Lung (tissue), 12 donors: Measurements from ENCODE around the gene MCUB. TPM values are rescaled to one million over a fixed set of nuclear protein-coding genes. Genes with fewer than 3 reads are reported as not detected.

ENCODE experiments used
- ATAC-seq: fragments of 200-7000 bp; cut with Tn5 transposase; one replicate; pipeline ENCODE4 v1.9.1; 2020; ENCODE audit warnings: moderate number of reproducible peaks; ENCODE audit not compliant: insufficient read depth, low FRiP score
- DNase-seq, 3 donors: peaks; one replicate each; pipeline ENCODE4 v3.0.0-alpha.2; 2013 to 2017
- H3K27ac ChIP-seq, 2 donors: one replicate each; pipeline ENCODE4 v1.5.1; 2013; ENCODE audit warnings: mild to moderate bottlenecking in 2 of 2, moderate library complexity in 2 of 2, control low read depth in 1 of 2, inconsistent platforms in 1 of 2, low read depth in 1 of 2, low read length in 1 of 2
- H3K27me3 ChIP-seq, 3 donors: one replicate each; pipeline ENCODE4 v1.5.1; 2013; ENCODE audit warnings: low read length in 2 of 3; ENCODE audit not compliant: control insufficient read depth in 3 of 3, insufficient read depth in 3 of 3
- H3K36me3 ChIP-seq, 4 donors: one replicate each; pipeline ENCODE4 v1.5.1; 2013; ENCODE audit warnings: low read length in 4 of 4, mild to moderate bottlenecking in 1 of 4, moderate library complexity in 1 of 4; ENCODE audit not compliant: control insufficient read depth in 4 of 4, insufficient read depth in 4 of 4
- H3K4me1 ChIP-seq, 5 donors: one replicate each; pipeline ENCODE4 v1.5.1; 2013; ENCODE audit warnings: low read length in 5 of 5, mild to moderate bottlenecking in 2 of 5, moderate library complexity in 1 of 5; ENCODE audit not compliant: control insufficient read depth in 5 of 5, insufficient read depth in 5 of 5
- H3K4me3 ChIP-seq: one replicate; pipeline ENCODE4 v1.5.1; 2013; ENCODE audit warnings: mild to moderate bottlenecking, control low read depth, moderate library complexity
- H3K9ac ChIP-seq, 2 donors: one replicate each; pipeline ENCODE4 v1.5.1; 2013; ENCODE audit warnings: low read length in 2 of 2, control low read depth in 1 of 2; ENCODE audit not compliant: insufficient read depth in 1 of 2
- H3K9me3 ChIP-seq, 4 donors: one replicate each; pipeline ENCODE4 v1.5.1; 2013; ENCODE audit warnings: low read length in 3 of 4, mild to moderate bottlenecking in 1 of 4, moderate library complexity in 1 of 4; ENCODE audit not compliant: control insufficient read depth in 4 of 4, insufficient read depth in 3 of 4
- CTCF ChIP-seq: IDR thresholded peaks from 2 replicates; pipeline ENCODE4 v1.5.1; 2012; ENCODE audit warnings: mild to moderate bottlenecking; ENCODE audit errors: control extremely low read depth, extremely low read depth
- WGBS, 2 donors: extraction: QIAGEN DNeasy Blood & Tissue Kit; methylation state at CpG; one replicate each; pipeline ENCODE4 v1.1.7; 2013; 5-methylcytosine and 5-hydroxymethylcytosine counted together
- polyA plus RNA-seq, 2 donors: library from polyadenylated mRNA; stranded (reverse); fragments of 200-250 nt; gene quantifications; one replicate each; pipeline ENCODE4 v1.2.1, GENCODE V29; 2013
- total RNA-seq, 2 donors: library from RNA; depleted of rRNA in 1 of 2; stranded (reverse); fragments of >200 nt in 1 of 2; gene quantifications; one replicate each; pipeline ENCODE4 v1.2.1, GENCODE V29; 2014 to 2021
- donor health status: control.
- donor health status: control.
- donor health status: Bipolar disorder and iron deficiency.
- donor health status: healthy.
- donor health status: DM: yes; HTN: yes; CAD: no.

Gene MCUB
- total and polyA plus RNA-seq, 4 donors: 9.2 to 25.3 (median 15.9) TPM

- no peaks in the 10 kb centered on the region for H3K9me3 ChIP-seq
- no peak overlapping the region for H3K4me3 ChIP-seq
- no peak for TF ChIP-seq CTCF
- H3K36me3 ChIP-seq: peaks cover 19 to 47% (median 37%) of the 10 kb centered on the region in 4 donors
- no peak for DNase-seq
- ATAC-seq: no peak
- H3K27ac ChIP-seq: no peak overlapping the region
- no peaks in the 10 kb centered on the region for H3K4me1 ChIP-seq
- H3K9ac ChIP-seq: no peak overlapping the region
- no peaks in the 10 kb centered on the region for H3K27me3 ChIP-seq
Measured at GRCh38 chr4:109532182-109532581, 27.9 kb upstream of the MCUB start.

- no peak overlapping the region for H3K4me3 ChIP-seq
- 94 to 100% methylated on average over 1 of the region's 1 CpG for WGBS, 2 donors
- no peak overlapping the region for H3K27ac ChIP-seq
- no peaks in the 10 kb centered on the region for H3K4me1 ChIP-seq
- ATAC-seq: no peak
- no peak overlapping the region for H3K9ac ChIP-seq
- TF ChIP-seq CTCF: no peak
- H3K9me3 ChIP-seq: no peaks in the 10 kb centered on the region
- H3K36me3 ChIP-seq: peaks cover 3 to 13% (median 8%) of the 10 kb centered on the region in 4 donors
- H3K27me3 ChIP-seq: no peaks in the 10 kb centered on the region
- DNase-seq: no peak
Measured at GRCh38 chr4:109545401-109545800, 14.6 kb upstream of the MCUB start.

- WGBS, 2 donors: 92 to 93% methylated on average over 5 of the region's 5 CpGs
- no peaks in the 10 kb centered on the region for H3K9me3 ChIP-seq
- no peak for ATAC-seq
Measured at GRCh38 chr4:109547394-109547793, 12.7 kb upstream of the MCUB start.

More at GRCh38 chr4:109547394-109547793, 12.7 kb upstream of the MCUB start:
- no peak for TF ChIP-seq CTCF
- H3K36me3 ChIP-seq: peaks cover 3 to 9% (median 6%) of the 10 kb centered on the region in 4 donors
- no peak overlapping the region for H3K4me3 ChIP-seq
- no peaks in the 10 kb centered on the region for H3K27me3 ChIP-seq
- no peak overlapping the region for H3K27ac ChIP-seq
- no peaks in the 10 kb centered on the region for H3K4me1 ChIP-seq
- no peak for DNase-seq
- H3K9ac ChIP-seq: no peak overlapping the region
